ENCODE results near the gene STAG1.
"Not testable (repeated sequence)": the region's sequence is repeated elsewhere in the genome, so short reads cannot be mapped to it uniquely, and the experiment has no call there.

Gene STAG1

GRCh38 chr3:136752172-136752421, at the start of gene STAG1:
TSS of gene STAG1 (minus strand) at chr3:136752378. CDS start at chr3:136630898, 121,480 bp downstream.
- no peak for DNase-seq

- DNase-seq = not testable (repeated sequence)
These were observed 49.0 kb upstream of the STAG1 start for GRCh38 chr3:136801146-136801545.

- DNase-seq = no peak
These were observed 40.6 kb upstream of the STAG1 start for GRCh38 chr3:136792556-136793330.

- DNase-seq = no peak
These were observed 38.6 kb upstream of the STAG1 start for GRCh38 chr3:136790786-136791185.

GRCh38 chr3:136789976-136790375, 37.8 kb upstream of the STAG1 start:
- no peak for DNase-seq

GRCh38 chr3:136788154-136788553, 36.0 kb upstream of the STAG1 start:
- no peak for DNase-seq

GRCh38 chr3:136787349-136787748, 35.2 kb upstream of the STAG1 start:
- no peak for DNase-seq

GRCh38 chr3:136783708-136784191, 31.6 kb upstream of the STAG1 start:
- DNase-seq = no peak

GRCh38 chr3:136780741-136781140, 28.6 kb upstream of the STAG1 start:
- DNase-seq = no peak

GRCh38 chr3:136778865-136779264, 26.7 kb upstream of the STAG1 start:
- no peak for DNase-seq

GRCh38 chr3:136772709-136773108, 20.5 kb upstream of the STAG1 start:
- DNase-seq = no peak

GRCh38 chr3:136758160-136759102, 6.3 kb upstream of the STAG1 start:
- peak; percentile 95 for DNase-seq

GRCh38 chr3:136755192-136755591, 3.0 kb upstream of the STAG1 start:
- no peak for DNase-seq

GRCh38 chr3:136753326-136753939, 1.3 kb upstream of the STAG1 start:
- peak; percentile 45 to 56 for DNase-seq

- peak; percentile 98 to 99 for DNase-seq
These were observed 496 bp upstream of the STAG1 start for GRCh38 chr3:136752422-136753325.

- peak; percentile 68 to 71 for DNase-seq
These were observed 634 bp downstream of the STAG1 start for GRCh38 chr3:136751316-136752171.

- DNase-seq = no peak
These were observed 1.3 kb downstream of the STAG1 start for GRCh38 chr3:136750897-136751315.

- peak; percentile 17 to 63 for DNase-seq
These were observed 1.8 kb downstream of the STAG1 start for GRCh38 chr3:136750209-136750896.

GRCh38 chr3:136749602-136750001, 2.6 kb downstream of the STAG1 start:
- DNase-seq = not testable (repeated sequence)

GRCh38 chr3:136749091-136749490, 3.1 kb downstream of the STAG1 start:
- no peak for DNase-seq

GRCh38 chr3:136745916-136746315, 6.3 kb downstream of the STAG1 start:
- DNase-seq = no peak

Measured in AML-193 (cell line).